HG03571 (cell line): ENCODE measurements around the gene WWOX.

Source experiments
- ATAC-seq: cut with Tn5 transposase; IDR thresholded peaks from one replicate; pipeline ENCODE4 v1.9.1; 2021; ENCODE audit not compliant: unreplicated experiment

The WWOX gene

DNA sequence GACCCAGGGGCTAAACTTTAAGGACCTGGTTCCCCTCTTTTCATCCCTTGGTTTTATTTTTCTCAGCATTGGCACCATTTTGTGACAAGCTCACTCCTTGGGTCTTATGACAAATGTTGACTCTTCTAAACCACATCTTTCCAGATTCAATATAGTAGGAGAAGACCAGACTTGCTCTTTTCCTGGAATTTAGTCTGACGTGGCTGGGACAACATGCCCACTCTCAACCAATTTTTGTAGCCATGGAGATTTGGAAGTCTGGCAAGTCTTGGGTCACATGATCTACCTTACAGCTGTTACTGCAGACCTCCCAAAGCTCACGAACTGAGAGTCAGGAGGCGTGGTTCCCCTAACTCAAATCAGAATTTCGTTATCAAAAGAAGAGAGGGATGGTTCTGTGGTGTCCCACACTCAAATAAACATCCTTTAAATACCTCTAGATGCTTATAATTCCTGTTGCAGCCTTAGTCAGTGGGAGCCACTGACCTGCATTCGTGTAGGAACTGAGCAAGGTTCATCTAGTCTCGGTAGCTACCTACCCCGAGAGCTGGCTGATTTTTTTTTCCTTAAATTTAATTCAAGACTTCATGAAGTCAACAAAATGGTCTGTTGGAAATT is 817.6 kb downstream of the WWOX start:
- ATAC-seq = no peak

DNA sequence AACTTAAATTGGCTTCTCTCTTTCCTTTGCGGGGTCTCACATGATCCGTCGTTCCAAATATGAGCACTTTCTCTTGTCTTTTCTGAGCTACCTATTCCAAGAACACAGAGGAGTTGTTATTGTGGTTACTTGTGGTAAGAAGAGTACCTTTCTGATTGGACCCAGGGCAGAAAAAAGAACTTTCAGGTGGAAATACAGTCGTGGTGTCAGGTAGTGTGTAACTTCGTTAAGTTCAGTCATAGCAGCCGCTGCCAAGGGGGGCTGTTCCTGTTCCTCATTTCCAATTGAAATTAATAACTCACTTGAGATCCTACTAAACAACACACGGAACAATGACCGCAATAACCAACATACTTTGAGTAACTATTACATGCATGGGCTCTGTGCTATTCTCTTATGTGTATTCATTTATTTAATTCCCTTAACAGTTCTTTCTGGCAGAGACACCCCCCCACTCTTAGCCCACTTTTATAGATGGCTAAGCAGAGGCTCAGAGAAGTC is 819.4 kb downstream of the WWOX start:
- no peak for ATAC-seq

DNA sequence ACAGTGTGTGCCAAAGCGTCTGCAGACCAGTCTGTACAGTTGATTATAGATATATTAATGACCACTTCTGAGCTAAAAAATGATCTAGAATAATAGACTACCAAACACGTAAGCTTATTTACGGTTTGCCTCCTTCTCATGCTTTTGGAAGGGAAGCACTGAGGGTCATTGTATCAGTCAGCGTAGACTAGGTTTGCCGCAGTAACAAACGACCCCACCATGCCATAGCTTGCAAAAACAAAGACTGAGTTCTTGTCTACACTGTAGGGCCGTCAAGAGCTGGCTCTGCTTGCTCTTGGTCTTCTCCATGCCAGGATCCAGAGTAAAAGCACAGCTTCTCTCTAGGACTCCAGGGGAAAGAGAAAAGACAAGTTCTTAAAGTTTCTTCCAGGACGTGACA is 820.4 kb downstream of the WWOX start:
- ATAC-seq = no peak

DNA sequence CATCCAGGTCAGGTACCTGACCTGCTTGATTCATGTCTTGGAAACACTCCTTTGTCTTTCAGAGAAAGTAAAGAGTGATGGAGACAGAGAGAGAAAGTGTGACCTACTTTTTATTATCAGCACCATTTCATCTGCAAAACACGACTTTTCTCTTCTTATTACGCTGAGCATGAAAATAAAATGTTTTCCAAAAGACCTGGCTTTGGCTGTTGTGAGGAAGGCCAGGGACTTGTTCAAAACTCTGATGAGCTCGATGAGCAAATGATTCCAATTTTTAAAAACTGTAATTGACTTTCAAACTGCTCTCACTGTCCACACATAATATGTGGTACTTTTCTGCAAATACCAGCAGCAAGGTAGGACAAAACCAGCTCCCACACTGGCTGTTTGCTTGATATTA is 821.2 kb downstream of the WWOX start:
- no peak for ATAC-seq

DNA sequence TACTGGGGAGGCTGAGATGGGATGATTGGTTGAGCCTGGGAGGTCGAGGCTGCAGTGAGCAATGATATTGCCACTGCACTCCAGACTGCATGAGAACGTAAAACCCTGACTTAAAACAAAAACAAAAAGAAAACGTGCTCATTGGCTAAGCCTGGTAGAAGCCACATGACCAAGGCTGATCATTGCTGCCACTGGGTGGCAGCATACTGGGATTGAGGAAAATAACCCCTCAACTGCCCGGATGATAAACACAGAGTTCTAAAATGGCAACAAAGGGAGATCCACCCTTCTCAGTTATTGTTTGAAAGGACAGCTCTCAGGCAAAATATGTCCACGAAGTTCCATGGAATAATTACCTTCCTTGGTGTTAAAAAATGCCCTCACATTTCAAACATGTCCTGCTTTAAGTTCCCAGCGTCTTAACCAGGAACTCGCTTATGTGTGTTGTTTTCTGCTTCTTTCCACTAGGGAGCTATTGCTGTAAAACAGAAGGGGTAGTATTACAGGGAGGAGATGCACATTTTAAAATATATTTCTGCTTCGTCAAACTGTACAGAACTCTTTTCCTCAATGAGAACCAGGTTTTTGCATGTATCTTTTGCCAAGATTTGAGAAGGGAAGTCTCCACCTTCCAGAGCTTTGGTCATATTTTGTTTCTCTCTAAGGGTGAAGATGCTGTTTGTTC is 825.8 kb downstream of the WWOX start:
- ATAC-seq = no peak

DNA sequence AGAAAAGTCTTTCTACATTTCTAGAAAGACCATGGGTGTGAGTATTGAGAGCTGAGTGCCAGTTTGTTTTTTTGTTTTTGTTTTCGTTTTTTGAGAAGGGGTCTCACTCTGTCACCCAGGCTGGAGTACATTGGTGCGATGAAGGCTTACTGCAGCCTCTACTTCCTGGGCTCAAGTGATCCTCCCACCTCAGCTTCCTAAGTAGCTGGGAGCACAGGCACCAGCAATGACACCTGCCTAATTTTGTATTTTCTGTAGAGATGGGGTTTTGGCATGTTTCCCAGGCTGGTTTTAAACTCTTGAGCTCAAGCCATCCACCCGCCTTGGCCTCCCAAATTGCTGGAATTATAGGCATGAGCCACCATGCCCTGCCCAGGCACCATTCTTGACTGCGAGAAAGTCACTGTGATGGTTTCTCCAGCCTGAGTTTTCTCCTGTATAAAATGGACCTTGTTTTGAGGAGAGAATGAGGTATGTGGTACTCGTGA is 827.3 kb downstream of the WWOX start:
- ATAC-seq = no peak

DNA sequence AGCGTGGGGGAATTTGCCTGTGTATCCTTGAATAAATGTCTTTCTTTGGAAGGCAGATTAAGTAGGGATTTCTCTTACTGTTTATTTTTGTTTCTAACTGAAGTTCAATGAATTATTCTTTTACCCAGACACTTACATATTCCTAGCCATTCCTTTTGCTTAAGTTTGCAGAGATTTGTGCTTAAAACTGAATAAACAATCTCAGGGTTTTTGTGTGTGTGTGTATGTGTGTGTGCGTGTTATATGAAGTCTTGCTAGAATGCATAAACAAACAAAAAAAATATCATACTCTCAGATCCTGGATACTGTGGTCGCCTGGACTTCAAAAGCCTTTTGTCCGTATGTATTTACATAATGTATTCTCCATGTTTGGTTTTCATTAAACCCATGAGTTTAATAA is 828.3 kb downstream of the WWOX start:
- ATAC-seq = no peak

DNA sequence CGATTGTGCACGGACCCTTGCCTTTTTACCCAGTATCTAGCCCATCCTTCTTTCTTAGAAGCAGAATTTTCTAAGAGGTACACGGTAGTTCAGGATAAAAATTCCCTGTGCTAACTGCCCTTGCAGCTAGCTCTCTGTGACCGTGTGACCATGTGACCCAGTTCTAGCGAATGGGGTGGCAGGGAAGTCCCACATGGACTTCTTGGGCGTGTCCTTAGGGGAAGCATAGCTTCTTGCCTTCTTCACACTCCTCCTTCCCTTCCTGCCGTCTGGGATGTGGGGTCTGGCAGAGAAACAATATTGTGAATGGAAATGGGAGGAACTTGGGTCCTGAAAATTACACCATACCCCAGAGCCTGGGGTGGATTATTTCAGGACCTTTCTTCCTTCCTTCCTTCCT is 830.4 kb downstream of the WWOX start:
- ATAC-seq = no peak

DNA sequence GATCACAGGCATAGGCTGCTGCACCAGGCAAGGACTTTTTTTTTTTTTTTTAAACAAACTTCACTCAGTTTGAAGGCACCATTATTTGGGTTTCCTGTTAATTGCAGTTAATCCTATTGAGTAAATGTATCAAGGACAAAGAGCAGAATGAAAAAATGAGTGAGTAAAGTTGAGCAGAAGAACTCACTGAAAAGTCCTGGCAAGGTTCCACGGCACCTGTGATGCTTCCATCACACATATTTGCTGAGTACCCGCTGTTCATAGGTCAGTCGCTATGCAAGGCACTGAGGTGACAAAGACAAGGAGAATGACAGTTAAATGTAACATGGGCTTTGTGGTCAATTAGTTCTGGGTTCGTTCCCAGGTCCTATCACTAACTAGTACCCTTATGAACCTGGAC is 831.1 kb downstream of the WWOX start:
- no peak for ATAC-seq

DNA sequence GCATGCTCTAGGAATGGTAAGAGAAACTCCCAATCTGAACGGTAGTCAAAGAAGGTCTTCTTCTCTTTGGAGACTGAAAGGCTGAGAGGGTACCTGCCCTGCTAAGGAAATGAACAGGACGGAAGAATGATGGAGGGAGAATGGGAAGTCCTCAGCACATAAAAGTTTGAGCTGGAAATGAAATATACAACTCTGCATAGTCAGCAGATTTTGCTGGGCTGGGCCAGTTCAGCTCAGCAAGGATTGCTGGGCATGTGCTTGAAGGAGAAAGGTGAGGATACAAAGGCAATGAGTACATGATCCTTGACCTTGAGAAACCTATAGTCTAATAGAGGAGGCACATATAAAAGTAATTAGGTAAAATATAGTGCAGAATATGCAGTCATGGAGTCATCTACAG is 831.8 kb downstream of the WWOX start:
- no peak for ATAC-seq

DNA sequence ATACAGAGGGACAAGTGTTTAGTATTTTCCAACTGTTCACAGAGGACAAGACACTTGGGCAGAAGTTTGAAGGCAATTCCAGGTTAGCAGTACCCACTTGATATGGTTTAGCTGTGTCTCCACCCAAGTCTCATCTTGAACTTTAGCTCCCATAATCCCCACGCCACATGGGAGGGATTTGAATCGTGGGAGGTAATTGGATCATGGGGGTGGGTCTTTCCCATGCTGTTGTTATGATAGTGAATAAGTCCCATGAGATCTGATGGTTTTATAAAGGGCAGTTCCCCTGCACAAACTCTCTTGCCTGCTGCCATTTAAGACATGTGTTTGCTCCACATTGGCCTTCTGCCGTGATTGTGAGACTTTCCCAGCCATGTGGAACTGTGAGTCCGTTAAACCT is 832.2 kb downstream of the WWOX start:
- no peak for ATAC-seq

DNA sequence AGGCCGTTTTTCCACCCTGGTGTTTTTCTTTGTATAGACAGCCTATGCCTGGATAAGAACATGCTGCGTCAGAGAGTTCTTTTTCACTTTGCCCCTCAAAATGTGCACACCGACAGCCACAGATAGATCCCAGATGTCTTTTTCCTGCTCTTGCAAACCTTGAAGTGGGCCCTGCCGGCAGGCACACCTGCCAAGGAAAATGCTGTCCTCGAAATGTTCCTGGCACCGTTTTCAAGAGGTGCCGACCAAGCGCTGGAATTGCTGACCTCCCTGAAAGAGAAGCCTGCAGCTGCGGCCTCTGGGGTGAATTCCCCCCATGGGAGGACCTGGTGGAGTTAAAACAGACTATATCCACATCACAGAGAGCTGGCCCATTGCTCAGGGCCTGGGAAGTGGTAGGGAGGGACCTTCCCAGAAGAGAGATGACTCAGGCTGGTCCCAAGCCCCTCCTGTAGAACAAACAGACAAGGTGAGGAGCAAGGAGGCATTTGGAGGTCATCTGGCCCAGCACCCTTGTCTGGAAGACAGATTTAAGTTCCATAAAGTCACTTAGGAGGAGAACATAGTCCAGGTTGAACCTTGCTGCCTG is 833.0 kb downstream of the WWOX start:
- no peak for ATAC-seq

DNA sequence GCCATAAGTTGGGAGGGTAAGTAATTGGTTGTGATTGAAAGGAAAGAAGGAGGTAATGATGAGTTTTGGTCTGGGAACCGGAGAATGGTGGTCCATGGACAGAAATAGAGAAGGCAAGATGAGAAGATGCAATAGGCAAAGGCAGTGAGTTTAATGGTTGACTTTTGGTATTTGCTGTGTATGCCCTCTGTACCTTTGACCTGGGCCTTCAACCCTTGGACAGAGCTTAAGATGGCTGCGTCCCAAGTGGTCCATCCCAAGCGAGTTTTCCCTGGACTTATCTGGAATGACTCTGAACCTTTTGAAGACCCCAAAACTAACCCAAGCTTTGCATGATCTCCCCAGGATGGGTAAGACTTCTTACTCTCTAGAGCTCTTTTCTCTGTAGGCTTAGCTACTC is 836.6 kb downstream of the WWOX start:
- no peak for ATAC-seq

DNA sequence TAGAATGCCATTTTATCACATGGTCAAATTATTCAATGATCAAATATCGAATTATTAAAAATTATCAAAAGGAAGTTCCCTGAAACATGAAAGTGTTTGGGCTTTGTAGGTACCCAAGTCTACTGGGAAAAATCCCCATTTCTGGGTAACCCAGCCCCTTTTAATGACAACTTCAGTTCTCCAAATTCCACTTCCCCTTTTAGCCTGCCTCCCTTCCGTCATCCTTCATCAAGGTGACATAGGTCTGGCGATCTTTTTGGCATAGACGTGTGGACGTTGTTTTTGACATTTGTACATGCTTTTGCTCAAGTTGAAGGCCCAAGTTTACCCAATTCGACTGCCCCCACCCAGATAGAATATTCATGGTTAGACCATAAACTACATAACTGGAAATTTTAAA is 840.1 kb downstream of the WWOX start:
- no peak for ATAC-seq

DNA sequence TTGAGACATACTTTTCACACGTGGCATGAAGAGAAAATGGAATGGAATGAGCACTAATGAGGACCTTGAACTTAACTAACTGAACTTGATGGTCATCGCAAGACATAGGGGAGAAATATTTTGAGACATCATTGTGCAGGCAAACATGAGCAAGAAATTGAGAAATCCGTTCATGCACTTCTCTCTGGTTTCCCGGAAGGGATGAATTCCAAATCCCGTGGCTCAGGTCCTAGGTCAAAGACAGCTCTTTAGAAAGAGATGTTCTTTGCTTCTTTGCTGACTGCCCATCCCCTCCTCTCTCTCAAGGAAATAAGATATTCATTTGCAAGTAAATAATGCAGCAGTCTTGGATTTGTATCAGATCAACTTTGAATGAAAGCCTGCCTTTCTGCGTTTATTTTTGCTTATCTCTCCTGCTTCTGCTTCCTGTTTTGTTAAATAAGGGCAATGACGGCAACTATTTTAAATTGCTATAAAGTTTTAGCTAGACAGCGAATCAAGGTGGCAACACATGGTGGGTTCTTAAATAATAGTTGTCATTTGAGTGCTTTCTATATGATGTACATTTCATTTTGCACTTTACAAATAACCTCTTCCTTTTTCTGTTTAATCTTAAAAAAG is 843.3 kb downstream of the WWOX start:
- ATAC-seq = no peak

DNA sequence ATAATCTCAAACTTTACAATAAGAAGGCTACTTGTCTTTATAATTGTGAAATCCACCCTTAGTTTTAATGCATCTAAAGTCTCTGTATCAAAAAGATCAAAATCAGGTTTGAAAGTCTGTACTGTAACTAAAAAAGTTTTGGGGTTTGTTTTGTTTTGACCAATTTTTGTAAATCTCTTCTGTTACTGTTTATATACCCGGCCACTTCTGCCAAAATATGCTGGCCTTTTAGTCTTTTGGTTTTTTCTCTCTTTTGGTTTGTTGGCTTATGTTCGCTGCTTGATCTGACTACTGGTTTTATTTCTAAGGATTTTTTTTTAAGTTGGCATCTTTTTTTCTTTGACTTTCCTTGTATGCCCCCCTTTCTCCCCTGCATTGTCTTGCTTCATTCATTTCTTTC is 845.9 kb downstream of the WWOX start:
- ATAC-seq = no peak

DNA sequence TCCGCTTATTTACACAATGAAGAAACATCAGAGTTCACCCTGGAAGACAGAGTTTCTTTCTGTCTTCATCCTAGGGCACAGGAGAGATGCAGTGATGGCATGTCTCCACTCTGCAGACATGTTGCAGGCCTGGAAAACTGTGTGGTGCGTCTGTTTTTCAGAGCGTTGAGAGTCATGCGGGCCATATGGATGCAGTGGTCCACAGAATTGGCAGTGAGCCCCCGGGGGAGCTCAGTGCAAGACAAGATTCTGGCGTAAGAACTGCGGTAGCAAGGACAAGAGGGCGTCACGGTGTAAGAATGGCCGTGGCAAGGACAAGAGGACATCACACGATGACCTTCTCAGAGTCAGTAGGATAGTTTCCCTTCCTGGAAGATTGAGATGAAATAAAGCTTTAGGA is 847.1 kb downstream of the WWOX start:
- ATAC-seq = no peak

DNA sequence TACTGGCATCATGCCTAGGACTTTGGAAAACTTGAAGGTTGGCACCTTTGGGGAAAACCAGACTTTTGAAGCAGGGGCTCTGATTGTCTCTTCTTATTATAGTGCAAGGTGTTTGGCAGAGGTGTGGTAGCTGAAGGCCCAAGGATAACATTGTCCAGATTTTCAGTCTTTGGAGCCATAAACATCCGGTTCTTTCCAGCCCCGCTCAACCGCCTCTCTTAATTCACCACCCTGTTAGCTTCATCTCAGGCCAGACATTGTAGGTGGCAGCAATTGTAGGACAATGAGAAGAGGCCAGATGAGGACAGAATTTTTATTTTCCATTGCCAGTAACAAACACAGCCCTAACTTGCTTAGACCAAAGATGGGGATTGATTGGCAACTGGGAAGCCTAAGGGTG is 851.3 kb downstream of the WWOX start:
- ATAC-seq = no peak

DNA sequence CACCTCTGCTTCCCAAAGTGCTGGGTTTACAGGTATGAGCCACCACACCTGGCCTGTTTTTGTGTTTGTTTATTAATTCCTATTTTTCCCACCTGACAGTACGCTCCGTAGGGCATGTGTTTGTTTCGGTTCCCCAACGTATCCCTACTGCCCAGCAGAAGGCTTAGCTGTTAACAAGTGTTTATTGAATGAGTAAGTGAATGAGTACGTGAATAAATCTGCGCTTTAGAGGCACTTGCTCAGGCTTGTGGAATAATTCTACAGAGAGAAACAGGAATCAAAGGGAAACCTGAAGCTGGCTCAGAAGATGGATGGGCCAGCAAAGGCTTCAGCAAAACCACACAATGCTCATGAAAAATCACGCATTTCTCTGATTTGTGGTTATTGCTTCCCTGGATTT is 853.2 kb downstream of the WWOX start:
- ATAC-seq = no peak

DNA sequence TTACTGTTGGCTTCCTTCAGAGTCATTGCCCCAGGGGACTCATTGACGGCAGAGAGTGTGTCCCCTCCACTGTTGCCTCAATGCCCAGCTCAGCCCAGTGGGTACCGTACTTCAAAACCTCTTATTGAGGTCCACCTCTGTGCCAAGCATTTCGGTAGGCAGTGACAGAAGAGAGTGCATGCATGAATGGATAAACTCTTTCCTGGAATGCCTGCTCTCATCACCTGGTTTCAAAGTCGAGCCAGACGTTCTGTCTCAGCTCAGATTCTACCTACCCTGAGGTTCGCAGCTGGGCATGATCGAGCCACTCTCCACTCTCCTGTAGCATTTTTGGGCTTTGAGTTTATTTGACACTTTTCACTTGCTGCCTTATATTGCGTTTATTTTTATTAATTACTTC is 854.1 kb downstream of the WWOX start:
- no peak for ATAC-seq

DNA sequence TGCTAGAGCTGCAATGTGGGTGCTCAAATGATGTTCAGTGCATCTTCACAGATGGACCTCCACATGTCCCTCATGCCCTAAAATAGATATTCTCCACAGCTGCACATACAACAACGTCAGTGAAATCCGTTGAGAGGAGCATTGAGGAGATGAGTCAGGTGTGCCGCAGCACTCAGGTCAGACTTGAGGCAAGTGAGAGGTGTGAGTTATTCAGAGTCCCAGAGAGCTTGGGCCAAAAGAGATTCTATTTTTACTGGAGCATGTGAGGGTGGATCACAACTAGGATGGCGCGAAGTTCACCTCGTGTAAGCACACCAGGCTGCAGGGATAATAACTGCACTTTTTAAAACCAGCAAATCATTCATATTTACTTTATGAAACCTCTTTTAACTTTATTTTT is 855.8 kb downstream of the WWOX start:
- ATAC-seq = no peak

DNA sequence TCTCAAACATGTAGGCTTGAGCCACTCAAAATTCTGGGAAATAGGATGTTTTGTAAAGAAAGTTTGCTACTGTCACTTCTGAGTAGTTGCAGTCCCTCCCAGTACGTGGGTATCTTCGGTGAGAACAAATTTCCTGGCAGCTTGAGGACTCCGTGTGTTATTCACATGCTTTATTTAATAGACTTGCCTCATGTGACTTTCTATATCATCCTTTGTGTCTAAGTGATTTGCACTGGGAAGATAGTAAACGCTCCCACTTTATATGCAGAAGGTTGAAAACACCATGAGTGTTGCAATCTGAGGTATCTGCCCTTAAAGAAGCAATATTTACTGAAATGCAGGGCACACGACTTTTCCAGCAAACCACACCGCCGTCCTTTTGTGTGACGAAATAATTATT is 857.4 kb downstream of the WWOX start:
- ATAC-seq = no peak
